Renal cortex interstitium (tissue), 11 donors: Measurements from ENCODE around the gene MPDZ. TPM values are rescaled to one million over a fixed set of nuclear protein-coding genes. Genes with fewer than 3 reads are reported as not detected.
A peak's percentile ranks its signal among the peaks of the same experiment; 100 is the strongest.

ENCODE experiments used
- DNase-seq, 11 donors: peaks; one replicate each; pipeline ENCODE4 v3.0.0-alpha.2; 2013; ENCODE audit warnings: low read depth in 9 of 11, low spot score in 4 of 11; ENCODE audit errors: extremely low read depth in 1 of 11
- polyA plus RNA-seq, 3 donors: library from polyadenylated mRNA; unstranded; fragments of 120-200 nt; gene quantifications; one replicate each; pipeline ENCODE4 v1.2.1, GENCODE V29; 2013; ENCODE audit not compliant: insufficient read length in 3 of 3

Gene MPDZ
- polyA plus RNA-seq, 3 donors: 48.5 to 52.2 (median 50.2) TPM

DNA sequence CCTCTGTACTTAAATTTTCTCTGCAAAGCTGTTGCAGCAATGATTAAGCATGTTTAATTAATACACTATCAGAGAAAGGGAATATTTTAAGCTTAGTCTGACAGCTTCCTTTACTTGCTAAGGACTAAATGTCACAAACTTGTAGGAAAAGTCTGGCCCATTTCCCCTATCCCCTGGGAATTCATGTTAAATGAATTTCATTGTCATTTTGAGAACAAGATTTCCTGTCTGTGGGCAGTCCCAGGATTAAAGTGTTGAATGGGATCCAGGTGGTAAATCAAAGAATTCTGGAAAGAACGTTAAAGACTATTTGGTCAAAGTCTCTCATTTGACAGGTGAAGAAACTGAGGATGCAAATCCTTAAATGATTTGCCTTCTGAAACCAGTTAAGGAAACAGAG lies 214.8 kb downstream of the MPDZ start:
- peak in 1 of 11 donors; percentile 9 for DNase-seq

DNA sequence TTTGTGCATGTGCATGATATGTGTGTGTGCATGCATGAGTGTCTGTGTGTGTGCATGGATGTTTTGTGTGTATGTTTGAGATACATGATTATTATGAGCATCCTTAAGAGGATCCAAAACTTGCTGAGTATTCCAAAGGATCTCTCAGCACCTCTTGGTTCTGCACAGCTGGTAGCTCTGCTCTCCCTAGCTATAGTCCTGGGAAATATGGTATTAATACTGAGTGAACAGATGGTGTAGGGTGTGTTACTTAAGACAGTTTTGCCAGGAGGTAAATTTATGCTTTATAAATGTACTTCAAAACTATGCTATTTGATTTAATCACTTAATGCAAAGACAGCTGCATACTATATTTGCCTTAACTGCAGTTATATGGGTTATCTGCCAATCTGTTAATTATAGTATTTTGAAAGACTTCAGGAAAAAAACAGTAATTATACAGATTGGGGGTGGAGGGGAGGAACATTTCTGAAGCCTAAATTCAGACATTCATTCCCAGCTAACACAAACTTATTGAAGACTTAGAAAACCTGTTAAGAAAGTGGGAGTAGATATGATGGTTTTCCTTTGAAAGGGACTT lies 215.5 kb downstream of the MPDZ start:
- DNase-seq: no peak

DNA sequence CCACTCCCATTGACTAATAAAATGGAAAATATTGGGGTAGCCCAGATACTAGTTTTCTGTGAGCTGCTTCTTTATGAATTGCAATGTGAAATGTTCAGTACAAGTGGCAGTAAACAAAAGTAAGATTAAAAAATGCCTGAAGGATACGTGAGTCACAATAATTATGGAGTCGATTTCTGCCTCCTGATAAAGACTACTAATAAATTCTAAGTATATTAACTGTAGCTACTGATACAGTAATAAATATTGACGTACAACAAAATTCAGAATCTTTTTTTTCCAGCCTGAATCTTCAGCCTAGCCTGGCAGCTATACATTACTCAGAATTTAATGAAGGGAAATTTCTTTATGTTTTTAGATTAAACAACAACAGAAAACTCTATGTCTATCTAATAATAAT lies 218.1 kb downstream of the MPDZ start:
- DNase-seq: no peak
